ENCODE measurements around the gene RBM17. TPM values are rescaled to one million over a fixed set of nuclear protein-coding genes. Genes with fewer than 3 reads are reported as not detected.

The RBM17 gene
- total RNA-seq, 4 donors from 2014 or later: 64.3 to 93.3 (median 81.7) TPM

DNA sequence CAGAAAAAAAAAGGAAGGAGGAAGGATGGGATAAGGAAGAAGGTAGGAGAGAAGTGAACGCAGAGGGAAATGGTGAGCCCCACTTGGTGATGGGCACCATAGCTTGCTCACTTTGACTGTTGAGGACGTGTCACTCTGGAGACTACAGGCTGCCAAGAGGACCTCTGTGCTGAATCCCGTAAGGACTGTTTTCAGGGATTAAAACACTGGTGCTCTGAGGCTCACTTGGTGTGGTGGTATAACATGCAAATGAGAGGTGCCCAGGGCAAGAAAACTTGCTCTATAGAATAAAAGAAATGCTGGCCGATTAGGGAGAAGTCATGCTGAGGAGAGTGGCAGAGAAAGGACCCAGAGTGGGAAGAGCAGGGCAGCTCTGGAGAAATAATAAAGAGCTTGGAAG, 21.4 kb upstream of the RBM17 start:
- H3K27ac ChIP-seq: no peak overlapping the region
- H3K27me3 ChIP-seq: no peaks in the 10 kb centered on the region
- H3K4me1 ChIP-seq: peaks cover 0 to 4% of the 10 kb centered on the region in 2 donors
- no peaks in the 10 kb centered on the region for H3K9me3 ChIP-seq
- intact Hi-C loops (cut with DNase I): no loop called here
- WGBS, 2 donors: 83% methylated on average over 4 of the region's 4 CpGs
- TF ChIP-seq POLR2A (IDR thresholded peaks at IDR 0.05): no peak
- TF ChIP-seq, protein P1, sequence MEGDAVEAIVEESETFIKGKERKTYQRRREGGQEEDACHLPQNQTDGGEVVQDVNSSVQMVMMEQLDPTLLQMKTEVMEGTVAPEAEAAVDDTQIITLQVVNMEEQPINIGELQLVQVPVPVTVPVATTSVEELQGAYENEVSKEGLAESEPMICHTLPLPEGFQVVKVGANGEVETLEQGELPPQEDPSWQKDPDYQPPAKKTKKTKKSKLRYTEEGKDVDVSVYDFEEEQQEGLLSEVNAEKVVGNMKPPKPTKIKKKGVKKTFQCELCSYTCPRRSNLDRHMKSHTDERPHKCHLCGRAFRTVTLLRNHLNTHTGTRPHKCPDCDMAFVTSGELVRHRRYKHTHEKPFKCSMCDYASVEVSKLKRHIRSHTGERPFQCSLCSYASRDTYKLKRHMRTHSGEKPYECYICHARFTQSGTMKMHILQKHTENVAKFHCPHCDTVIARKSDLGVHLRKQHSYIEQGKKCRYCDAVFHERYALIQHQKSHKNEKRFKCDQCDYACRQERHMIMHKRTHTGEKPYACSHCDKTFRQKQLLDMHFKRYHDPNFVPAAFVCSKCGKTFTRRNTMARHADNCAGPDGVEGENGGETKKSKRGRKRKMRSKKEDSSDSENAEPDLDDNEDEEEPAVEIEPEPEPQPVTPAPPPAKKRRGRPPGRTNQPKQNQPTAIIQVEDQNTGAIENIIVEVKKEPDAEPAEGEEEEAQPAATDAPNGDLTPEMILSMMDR (IDR thresholded peaks at IDR 0.05): no peak
- no peak for DNase-seq
- H3K4me3 ChIP-seq (replicated peaks in 1 of 3): no peak overlapping the region
- H3K36me3 ChIP-seq: no peaks in the 10 kb centered on the region

GRCh38 chr10:6068006-6068405, 20.8 kb upstream of the RBM17 start:
- Histone ChIP-seq H3K4me1 (peaks cover 0 to 4% of the 10 kb centered on the region in 2 donors), H3K36me3 (no peaks in the 10 kb centered on the region), H3K27ac (no peak overlapping the region), H3K4me3 (replicated peaks in 1 of 3) (no peak overlapping the region), H3K27me3 (no peaks in the 10 kb centered on the region), H3K9me3 (no peaks in the 10 kb centered on the region)
- TF ChIP-seq POLR2A (IDR thresholded peaks at IDR 0.05): no peak
- TF ChIP-seq, protein P1 (IDR thresholded peaks at IDR 0.05): no peak
- intact Hi-C loops (cut with DNase I): no loop called here
- 78 to 82% methylated on average over 6 of the region's 6 CpGs for WGBS, 2 donors
- no peak for DNase-seq

GRCh38 chr10:6068422-6068821, 20.4 kb upstream of the RBM17 start:
- no peak overlapping the region for H3K27ac ChIP-seq
- H3K27me3 ChIP-seq: no peaks in the 10 kb centered on the region
- H3K4me3 ChIP-seq (replicated peaks in 1 of 3): no peak overlapping the region
- intact Hi-C loops (cut with DNase I): no loop called here
- peaks cover 0 to 4% of the 10 kb centered on the region in 2 donors for H3K4me1 ChIP-seq
- no peaks in the 10 kb centered on the region for H3K36me3 ChIP-seq
- H3K9me3 ChIP-seq: no peaks in the 10 kb centered on the region
- DNase-seq: no peak
- TF ChIP-seq POLR2A (IDR thresholded peaks at IDR 0.05): no peak
- TF ChIP-seq, protein P1 (IDR thresholded peaks at IDR 0.05): no peak
- 78 to 80% methylated on average over 8 of the region's 8 CpGs for WGBS, 2 donors

- H3K4me1 ChIP-seq: peaks cover 0 to 4% of the 10 kb centered on the region in 2 donors
- 64 to 76% methylated on average over 11 of the region's 11 CpGs for WGBS, 2 donors
Observed at GRCh38 chr10:6069081-6069931, 19.5 kb upstream of the RBM17 start.

GRCh38 chr10:6070660-6071059, 18.2 kb upstream of the RBM17 start:
- 95 to 97% methylated on average over 5 of the region's 5 CpGs for WGBS, 2 donors
- H3K4me1 ChIP-seq: no peaks in the 10 kb centered on the region
- no peak overlapping the region for H3K4me3 ChIP-seq (replicated peaks in 1 of 3)
- no peak for DNase-seq
- no peaks in the 10 kb centered on the region for H3K27me3 ChIP-seq
- intact Hi-C loops (cut with DNase I): no loop called here
- TF ChIP-seq, protein P1 (IDR thresholded peaks at IDR 0.05): no peak
- TF ChIP-seq POLR2A (IDR thresholded peaks at IDR 0.05): no peak
- H3K27ac ChIP-seq: no peak overlapping the region
- no peaks in the 10 kb centered on the region for H3K9me3 ChIP-seq
- H3K36me3 ChIP-seq: no peaks in the 10 kb centered on the region

More at GRCh38 chr10:6069081-6069931, 19.5 kb upstream of the RBM17 start:
- Histone ChIP-seq H3K27me3 (no peaks in the 10 kb centered on the region), H3K4me3 (replicated peaks in 1 of 3) (no peak overlapping the region), H3K27ac (no peak overlapping the region), H3K36me3 (no peaks in the 10 kb centered on the region), H3K9me3 (no peaks in the 10 kb centered on the region)
- DNase-seq: no peak
- TF ChIP-seq, protein P1 (IDR thresholded peaks at IDR 0.05): no peak
- TF ChIP-seq POLR2A (IDR thresholded peaks at IDR 0.05): no peak
- intact Hi-C loops (cut with DNase I): no loop called here

All from thyroid gland (tissue), 4 donors.